ENCODE results near the gene MACF1.

DNA sequence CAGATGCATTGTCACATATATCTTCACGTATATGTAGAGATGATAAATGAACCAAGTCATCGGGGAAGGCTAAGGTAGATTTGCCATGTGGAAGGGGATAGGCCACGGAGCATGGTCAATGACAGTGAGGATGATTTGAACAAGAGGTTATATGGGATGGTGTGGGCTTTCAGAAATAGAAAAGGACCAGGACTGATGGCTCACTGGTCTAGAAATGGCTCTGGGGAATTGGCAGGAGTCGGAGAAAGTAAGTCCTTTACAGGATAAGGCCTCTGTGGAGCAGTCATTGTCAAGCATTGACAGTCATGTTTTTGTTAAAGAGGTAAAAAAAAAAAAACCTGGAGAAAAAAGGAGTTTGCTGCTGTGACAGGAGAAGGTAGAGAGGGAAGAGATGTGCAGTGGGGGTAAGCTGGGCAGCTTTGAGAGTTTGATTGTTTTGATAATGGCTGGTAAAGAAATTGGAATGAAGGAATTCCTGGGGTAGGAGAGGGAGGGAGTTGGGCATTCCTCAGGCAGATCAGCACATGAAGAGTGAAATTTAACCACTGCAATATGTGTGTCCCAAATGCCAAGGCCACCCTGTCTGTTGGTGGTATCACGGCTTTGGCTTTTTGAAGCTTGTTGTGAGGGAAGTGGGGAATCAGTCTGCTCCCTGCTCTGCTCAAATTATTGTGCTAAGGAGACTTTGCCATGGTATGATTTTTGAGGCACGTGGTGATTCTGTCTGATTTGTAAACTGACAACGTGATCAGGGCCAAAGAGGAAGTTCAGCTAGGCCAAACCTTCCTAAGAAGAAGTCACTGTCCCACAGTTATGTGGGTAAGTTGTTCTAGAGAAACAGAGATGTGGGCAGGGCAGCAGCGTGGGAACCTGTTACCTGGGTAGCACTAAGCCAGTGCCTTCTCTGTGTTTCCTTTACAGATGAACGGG, 26.0 kb downstream of the MACF1 start:
- TF ChIP-seq, protein P1, sequence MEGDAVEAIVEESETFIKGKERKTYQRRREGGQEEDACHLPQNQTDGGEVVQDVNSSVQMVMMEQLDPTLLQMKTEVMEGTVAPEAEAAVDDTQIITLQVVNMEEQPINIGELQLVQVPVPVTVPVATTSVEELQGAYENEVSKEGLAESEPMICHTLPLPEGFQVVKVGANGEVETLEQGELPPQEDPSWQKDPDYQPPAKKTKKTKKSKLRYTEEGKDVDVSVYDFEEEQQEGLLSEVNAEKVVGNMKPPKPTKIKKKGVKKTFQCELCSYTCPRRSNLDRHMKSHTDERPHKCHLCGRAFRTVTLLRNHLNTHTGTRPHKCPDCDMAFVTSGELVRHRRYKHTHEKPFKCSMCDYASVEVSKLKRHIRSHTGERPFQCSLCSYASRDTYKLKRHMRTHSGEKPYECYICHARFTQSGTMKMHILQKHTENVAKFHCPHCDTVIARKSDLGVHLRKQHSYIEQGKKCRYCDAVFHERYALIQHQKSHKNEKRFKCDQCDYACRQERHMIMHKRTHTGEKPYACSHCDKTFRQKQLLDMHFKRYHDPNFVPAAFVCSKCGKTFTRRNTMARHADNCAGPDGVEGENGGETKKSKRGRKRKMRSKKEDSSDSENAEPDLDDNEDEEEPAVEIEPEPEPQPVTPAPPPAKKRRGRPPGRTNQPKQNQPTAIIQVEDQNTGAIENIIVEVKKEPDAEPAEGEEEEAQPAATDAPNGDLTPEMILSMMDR (IDR thresholded peaks at IDR 0.05): no peak
- TF ChIP-seq POLR2A (IDR thresholded peaks at IDR 0.05) (no peak), POLR2AphosphoS5 (IDR thresholded peaks at IDR 0.05) (no peak)

All from breast epithelium (tissue), 3 donors.